DMS 273 treated with DMSO at 0.1 percent for 48 hours (cell line): ENCODE measurements around the gene KCNIP1.

ENCODE experiments used
- DNase-seq: peaks from one replicate; lab custom pipeline; 2025; lab: John Stamatoyannopoulos, UW

The KCNIP1 gene

GRCh38 chr5:170642066-170642735 is 138.4 kb downstream of the KCNIP1 start:
- DNase-seq, result no peak

- DNase-seq, result no peak
Measured at GRCh38 chr5:170642776-170643436, 139.1 kb downstream of the KCNIP1 start.

GRCh38 chr5:170643591-170643990 is 139.8 kb downstream of the KCNIP1 start:
- DNase-seq, result no peak

GRCh38 chr5:170644501-170644900 is 140.7 kb downstream of the KCNIP1 start:
- no peak for DNase-seq

- no peak for DNase-seq
Measured at GRCh38 chr5:170648541-170648940, 144.7 kb downstream of the KCNIP1 start.

- DNase-seq, result no peak
Measured at GRCh38 chr5:170650850-170651249, 147.0 kb downstream of the KCNIP1 start.

GRCh38 chr5:170651604-170652277 is 147.9 kb downstream of the KCNIP1 start:
- DNase-seq, result no peak

GRCh38 chr5:170655476-170655875 is 151.7 kb downstream of the KCNIP1 start:
- DNase-seq, result no peak

GRCh38 chr5:170655920-170656319 is 152.1 kb downstream of the KCNIP1 start:
- no peak for DNase-seq

- no peak for DNase-seq
Measured at GRCh38 chr5:170656346-170656745, 152.5 kb downstream of the KCNIP1 start.

- DNase-seq, result no peak
Measured at GRCh38 chr5:170660531-170660930, 156.7 kb downstream of the KCNIP1 start.

- DNase-seq, result no peak
Measured at GRCh38 chr5:170662966-170663365, 159.1 kb downstream of the KCNIP1 start.

- DNase-seq, result no peak
Measured at GRCh38 chr5:170678811-170679210, 175.0 kb downstream of the KCNIP1 start.

- no peak for DNase-seq
Measured at GRCh38 chr5:170681013-170681433, 177.2 kb downstream of the KCNIP1 start.

- DNase-seq, result no peak
Measured at GRCh38 chr5:170691657-170692056, 187.8 kb downstream of the KCNIP1 start.

- no peak for DNase-seq
Measured at GRCh38 chr5:170693701-170694100, 189.9 kb downstream of the KCNIP1 start.

GRCh38 chr5:170694911-170695310 is 191.1 kb downstream of the KCNIP1 start:
- no peak for DNase-seq

GRCh38 chr5:170697031-170697430 is 193.2 kb downstream of the KCNIP1 start:
- DNase-seq, result no peak

- DNase-seq, result no peak
Measured at GRCh38 chr5:170700503-170700902, 196.7 kb downstream of the KCNIP1 start.

GRCh38 chr5:170701334-170701733 is 197.5 kb downstream of the KCNIP1 start:
- no peak for DNase-seq

- DNase-seq, result no peak
Measured at GRCh38 chr5:170704417-170705192, 200.8 kb downstream of the KCNIP1 start.

- DNase-seq, result no peak
Measured at GRCh38 chr5:170709640-170710039, 205.8 kb downstream of the KCNIP1 start.
